LNCaP clone FGC (cell line): ENCODE measurements around the gene AP4E1.

ENCODE experiments used
- DNase-seq: peaks from one replicate; pipeline ENCODE4 v3.0.0-alpha.2; 2011; ENCODE audit warnings: low read depth
- H3K4me3 ChIP-seq: 2 replicates; pipeline ENCODE4 v1.5.1; 2011; ENCODE audit warnings: mild to moderate bottlenecking, low read depth, low read length, control low read depth
- TF ChIP-seq, protein P1 (sequence below): IDR thresholded peaks from 2 replicates; pipeline ENCODE4 v1.5.1; 2012; ENCODE audit warnings: mild to moderate bottlenecking; ENCODE audit not compliant: control insufficient read depth, insufficient read depth; ENCODE audit errors: extremely low read depth

AP4E1 gene

DNA sequence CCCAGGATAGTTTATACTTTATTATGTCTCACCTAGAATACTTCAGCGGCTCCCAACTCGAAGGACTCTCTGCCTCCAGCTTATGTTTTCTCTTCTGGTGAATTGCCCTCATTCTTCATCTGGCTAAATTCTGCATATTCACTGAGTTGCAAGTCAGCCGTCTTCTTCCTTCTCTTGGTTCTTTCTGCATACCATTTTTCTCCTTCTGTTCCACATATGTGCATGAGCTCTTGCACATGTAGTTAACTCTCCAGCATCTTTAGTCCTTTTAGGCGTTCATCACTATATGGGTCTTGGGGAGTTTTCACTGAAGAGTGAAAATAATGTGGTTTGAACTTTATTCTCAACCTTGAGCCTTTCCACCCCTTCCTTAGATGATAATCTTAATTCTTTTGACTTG is 70.1 kb downstream of the AP4E1 start:
- no peak overlapping the region for H3K4me3 ChIP-seq

DNA sequence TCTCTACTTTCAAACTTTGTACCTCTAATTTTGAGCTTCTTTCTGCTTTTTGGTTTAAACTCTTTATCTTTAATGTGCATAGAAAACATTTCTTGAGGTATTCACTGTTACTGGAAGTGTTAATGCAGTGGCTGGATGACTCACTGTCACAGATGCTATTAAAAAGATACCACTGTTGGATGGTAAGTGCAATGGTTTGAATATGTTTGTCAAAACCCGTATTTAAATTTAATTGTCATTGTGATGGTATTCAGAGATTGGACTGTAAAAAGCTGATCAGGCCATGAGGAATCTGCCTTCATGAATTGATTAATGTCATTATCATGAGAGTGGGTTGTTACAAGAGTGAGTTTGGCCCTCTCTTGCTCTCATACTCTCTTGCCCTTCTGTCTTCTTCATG is 70.6 kb downstream of the AP4E1 start:
- no peak overlapping the region for H3K4me3 ChIP-seq
- TF ChIP-seq, protein P1, sequence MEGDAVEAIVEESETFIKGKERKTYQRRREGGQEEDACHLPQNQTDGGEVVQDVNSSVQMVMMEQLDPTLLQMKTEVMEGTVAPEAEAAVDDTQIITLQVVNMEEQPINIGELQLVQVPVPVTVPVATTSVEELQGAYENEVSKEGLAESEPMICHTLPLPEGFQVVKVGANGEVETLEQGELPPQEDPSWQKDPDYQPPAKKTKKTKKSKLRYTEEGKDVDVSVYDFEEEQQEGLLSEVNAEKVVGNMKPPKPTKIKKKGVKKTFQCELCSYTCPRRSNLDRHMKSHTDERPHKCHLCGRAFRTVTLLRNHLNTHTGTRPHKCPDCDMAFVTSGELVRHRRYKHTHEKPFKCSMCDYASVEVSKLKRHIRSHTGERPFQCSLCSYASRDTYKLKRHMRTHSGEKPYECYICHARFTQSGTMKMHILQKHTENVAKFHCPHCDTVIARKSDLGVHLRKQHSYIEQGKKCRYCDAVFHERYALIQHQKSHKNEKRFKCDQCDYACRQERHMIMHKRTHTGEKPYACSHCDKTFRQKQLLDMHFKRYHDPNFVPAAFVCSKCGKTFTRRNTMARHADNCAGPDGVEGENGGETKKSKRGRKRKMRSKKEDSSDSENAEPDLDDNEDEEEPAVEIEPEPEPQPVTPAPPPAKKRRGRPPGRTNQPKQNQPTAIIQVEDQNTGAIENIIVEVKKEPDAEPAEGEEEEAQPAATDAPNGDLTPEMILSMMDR = no peak
- no peak for DNase-seq

More for the DNA sequence above, 70.1 kb downstream of the AP4E1 start:
- TF ChIP-seq, protein P1 = no peak
- DNase-seq = no peak

DNA sequence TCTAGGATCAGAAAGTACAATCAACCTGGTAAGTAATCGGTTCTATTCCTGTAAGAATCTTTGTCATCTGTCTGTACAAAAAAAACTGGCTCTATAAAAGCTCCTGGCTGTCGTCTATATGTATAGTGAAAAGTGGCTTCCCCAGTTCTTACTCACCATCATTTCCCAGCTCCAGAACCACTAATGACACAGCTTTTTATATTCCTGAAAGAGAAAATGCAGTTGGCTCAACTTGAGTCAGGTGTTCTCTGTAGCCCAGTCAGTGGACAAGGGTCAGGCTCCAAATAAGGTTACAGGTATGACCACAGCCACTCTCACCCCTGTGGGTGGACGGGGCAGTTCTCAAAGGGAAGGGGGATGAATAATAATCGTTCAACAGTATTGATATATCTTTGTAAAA is 85.1 kb downstream of the AP4E1 start:
- no peak overlapping the region for H3K4me3 ChIP-seq
- TF ChIP-seq, protein P1 = no peak
- DNase-seq = no peak

DNA sequence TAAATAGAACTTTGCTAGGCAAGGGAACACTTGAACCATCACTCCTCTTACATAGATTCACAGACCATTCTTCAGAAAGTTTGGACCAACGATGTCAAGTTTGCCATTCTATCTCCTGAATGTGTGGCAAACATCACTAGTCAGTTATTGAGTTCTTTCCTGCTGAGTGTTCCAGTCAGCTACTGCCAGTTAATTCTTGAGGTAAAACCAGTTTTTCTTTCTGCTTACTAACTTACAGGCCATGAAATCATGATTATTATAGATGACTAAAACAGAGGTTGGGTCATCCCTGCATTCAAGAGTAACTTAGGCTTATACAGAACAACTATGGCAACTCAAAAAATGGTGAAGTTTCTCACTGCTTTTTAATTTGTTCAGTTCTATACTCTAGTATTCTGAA is 88.2 kb downstream of the AP4E1 start:
- no peak for DNase-seq
- H3K4me3 ChIP-seq = no peak overlapping the region
- TF ChIP-seq, protein P1 = no peak

DNA sequence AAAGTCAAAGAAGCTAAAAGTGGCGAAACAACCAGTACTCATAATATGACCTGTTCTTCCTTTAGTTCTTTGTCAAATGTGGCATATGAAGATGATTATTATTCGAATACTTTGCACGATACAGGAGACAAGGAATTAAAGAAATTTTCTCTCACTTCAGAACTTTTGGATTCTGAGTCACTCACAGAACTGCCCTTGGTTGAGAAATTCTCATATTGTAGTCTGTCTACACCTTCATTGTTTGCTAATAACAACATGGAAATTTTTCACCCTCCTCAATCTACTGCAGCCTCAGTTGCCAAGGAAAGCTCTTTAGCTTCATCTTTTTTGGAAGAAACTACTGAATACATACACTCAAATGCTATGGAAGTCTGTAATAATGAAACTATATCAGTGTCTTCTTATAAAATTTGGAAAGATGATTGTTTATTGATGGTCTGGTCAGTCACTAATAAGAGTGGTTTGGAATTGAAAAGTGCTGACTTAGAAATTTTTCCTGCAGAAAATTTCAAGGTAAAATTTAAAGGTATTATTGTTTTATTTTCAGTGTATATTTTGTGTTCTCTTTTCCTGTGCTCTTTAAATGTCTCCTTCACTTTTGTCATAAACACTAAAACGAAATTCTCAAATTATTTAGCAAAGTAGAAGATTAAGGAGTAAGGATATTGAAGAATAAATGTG is 89.0 kb downstream of the AP4E1 start:
- DNase-seq = no peak
- no peak overlapping the region for H3K4me3 ChIP-seq
- TF ChIP-seq, protein P1 = no peak

DNA sequence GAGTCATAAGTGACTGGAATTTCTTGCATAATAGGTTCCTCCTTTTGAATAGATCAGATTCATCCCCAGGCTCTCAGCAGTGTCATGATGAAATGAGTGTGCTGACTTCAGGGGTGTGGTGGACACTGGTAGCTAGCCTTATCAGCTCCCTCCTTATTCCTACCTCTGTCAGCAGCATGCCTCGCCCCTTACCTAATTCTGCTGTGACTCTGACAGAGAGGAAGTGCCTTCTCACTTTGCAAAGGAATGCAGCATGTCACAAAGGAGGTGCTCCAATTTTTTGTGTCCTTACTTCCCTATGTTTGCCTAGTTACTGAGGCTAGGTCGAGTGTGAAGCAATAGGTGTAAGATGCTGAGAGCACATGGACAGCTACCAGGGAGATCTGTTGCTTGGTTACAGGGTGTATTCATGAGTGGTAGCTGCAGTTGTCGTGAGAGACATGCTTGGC is 95.6 kb downstream of the AP4E1 start:
- TF ChIP-seq, protein P1 = no peak
- no peak overlapping the region for H3K4me3 ChIP-seq
- DNase-seq = no peak
